Raji (cell line): ENCODE measurements around the gene TTC16.

ENCODE experiments used
- POLR2A ChIP-seq: IDR thresholded peaks from 2 replicates; pipeline ENCODE4 v1.6.1; 2011; ENCODE audit warnings: low read depth, low read length, control low read depth; ENCODE audit not compliant: insufficient read depth

The TTC16 gene

DNA sequence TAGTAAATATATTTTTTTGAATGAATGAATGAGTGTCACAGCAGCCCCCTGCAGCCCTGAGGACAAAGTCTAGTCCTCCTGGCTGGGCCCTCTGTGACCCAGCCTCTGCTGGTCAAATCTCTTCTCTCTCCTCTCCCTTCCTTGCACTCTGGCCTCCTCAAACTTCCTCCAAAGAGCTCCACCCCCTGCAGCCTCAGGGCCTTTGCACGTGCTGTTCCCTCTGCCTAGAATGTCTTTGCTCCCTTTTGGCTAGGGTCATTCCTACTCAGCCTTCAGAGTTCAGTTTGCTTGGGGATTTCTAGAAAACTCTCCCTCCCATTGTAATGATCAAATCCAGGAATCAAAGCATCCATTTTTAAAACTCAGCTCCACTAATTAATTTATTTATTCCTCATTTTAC is 49.5 kb downstream of the TTC16 start:
- TF ChIP-seq POLR2A: no peak

DNA sequence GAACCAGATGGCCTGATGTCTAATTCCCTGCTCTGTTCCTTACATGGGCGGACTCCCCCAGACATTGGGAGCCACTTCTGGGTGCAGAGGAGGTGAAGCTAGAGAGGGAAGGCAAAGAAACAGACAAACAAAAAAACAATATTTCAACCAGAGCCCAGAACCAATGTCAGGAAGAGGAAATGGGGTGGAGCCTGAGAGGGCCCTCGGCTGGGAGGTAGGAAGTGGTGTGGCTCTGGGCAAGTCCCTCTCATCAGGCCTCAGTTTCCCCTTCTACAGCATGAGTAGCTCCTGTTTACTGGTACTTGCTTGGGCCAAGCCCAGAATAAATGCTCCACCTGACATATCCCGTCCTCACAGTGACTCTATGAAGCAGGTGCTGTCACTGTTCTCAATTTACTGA is 51.5 kb downstream of the TTC16 start:
- TF ChIP-seq POLR2A: no peak

DNA sequence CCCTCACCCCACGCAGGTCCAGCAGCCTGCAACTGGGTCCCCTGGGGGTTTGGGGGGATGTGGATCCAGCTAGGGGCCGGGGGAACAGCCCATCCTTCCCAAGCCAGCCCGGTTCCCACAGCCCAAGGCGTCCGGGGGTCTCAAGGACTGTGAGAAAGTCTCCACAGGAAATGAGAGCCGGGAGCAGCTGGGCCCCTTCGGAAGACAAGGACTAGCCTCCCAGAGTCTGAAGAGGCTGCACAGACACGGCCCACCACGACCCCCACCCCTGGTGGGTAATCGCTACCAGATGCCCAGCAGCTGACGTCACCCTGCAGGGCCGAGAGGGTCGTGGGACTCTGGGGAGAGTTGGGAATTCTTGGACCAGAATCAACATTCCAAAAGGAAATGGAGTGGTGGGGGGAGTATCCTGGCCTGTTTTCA is 52.0 kb downstream of the TTC16 start:
- TF ChIP-seq POLR2A: no peak

DNA sequence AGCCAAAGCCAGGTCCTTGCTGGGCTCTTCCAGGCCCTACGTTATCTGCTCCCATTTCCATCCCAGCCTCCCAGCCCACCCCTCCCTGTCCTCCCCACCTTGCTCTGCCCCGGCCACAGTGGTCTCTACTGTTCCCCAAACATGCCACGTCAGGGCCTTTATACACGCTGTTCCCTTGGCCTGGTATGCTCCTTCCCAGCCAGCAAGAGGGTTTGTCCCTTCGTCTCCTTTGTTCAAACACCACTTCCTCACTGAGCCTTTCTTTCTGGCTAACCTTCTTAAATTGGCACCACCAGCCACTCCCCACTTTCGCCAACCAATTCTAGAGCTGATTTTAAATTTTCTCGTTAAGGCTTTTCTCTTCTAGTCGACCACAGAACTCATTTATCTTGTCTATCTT is 52.8 kb downstream of the TTC16 start:
- no peak for TF ChIP-seq POLR2A

DNA sequence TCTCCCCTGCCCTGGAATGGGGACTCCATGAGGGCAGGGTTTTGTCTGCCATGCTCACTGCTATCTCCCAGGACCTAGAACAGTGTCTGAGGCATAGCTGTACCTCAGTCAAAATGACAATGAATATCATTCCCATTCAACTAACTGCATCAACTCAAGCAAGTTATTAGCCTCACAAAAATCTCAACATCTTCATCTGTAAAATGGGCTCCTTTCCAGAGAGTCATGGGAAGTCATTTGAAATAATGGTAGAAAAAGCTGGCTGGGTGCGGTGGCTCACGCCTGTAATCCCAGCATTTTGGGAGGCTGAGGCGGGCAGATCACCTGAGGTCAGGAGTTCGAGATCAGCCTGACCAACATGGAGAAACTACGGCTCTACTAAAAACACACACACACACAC is 53.2 kb downstream of the TTC16 start:
- TF ChIP-seq POLR2A: no peak

DNA sequence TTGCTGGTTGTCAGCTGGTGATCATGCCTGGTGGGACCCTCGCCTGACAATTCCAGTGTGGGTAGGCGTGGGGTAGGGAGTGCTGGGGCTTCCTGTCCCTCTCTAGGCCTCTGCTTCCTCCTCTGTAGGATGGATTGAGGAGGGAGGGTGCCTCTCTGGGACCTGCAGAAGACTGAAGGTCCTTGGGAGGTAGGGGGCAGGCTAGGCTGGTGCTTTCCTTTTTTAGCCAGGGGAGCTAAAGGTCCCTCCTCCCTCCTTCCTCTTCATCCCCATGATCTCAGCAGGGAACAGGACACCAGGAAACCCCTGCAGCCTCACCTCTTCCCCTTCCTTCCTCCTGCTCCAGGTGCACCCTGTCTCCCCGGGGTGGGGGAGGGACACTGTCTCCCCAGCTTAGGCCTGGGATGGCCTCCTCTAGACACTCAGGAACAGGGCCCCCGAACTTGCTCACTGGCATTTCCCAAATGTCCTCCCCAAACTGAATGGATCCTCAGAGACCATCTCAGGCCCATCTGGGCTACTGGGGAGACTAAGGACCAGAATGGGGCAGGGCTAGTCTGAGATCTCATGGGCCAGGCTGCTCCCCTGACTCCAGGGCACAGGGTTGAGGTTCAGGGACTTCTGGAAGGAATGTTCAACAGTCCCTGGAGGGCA is 54.2 kb downstream of the TTC16 start:
- TF ChIP-seq POLR2A: no peak

DNA sequence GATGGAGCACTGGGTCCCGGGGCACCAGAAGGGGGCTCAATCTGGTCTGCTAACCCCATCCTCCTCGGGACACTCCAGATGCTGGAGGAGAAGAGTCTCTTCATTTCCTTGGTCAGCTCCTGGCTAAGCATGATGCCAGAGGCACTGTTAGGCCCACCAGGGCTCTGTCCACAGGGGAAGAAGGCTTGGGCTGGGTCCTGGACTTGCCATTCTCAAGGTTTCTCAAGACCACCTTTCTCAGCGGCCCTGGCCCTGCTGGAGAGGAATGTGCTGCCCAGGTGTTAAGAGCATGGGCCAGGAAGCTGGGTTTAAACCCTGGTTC is 54.7 kb downstream of the TTC16 start:
- no peak for TF ChIP-seq POLR2A

DNA sequence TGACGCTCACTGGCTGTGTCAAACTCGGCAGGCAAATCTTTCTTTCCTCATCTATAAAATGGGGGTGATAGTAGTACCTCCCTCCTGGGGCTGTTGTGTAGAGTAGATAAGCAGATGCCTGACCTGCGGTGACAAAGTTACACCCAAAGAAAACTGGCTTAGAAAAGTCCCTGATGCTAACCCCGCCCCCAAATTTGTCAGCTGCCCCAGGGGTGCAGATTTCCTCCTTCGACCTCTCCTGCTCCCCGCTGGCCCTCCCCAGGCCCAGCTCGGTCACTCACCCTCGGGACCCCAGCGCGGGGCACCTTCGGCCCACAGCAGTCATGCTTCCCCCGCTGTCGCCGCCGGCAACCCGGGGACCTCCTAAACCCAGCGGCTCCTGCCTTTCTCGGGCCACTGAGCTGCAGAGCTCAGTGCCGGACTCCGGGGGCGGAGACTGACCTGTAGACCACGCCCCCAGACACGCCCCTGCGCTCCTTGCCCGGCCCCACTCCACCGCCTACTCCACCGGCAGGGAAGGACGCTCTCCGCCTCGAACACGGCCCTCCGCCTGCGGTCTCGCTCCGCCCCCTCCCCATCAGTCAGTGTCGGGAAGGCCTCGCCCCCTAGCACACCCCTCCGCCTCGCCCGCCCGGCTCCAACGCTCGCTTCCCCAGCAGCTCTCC is 55.2 kb downstream of the TTC16 start:
- TF ChIP-seq POLR2A: no peak

DNA sequence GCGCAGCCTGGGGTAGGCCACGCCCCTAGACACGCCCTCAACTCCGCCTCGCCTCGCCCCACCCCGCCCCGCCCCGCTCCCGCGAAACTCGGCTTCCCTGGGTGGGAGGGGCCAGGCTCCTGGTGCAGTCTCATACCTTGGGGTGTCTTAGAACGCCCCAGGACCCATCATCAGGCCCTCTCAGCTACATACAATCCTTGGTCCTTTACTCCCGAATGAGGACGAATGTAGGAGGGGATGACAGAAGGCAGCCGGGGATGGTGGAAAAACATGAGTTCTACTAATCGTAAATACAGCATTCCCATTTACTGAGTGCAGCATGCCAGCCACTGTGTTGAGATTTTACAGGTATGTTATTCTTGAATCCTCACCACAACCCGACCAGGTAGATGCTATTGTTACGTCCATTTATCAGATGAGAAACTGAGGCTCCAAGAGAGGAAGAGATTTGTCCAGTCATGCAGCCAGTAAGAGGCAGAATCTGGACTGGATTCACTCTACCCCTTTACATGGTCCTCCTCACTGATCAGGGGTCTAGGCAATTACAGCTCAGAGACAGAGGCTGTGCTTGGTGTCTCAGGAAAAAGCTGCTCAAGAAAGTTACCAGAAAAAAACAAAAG is 55.8 kb downstream of the TTC16 start:
- no peak for TF ChIP-seq POLR2A

DNA sequence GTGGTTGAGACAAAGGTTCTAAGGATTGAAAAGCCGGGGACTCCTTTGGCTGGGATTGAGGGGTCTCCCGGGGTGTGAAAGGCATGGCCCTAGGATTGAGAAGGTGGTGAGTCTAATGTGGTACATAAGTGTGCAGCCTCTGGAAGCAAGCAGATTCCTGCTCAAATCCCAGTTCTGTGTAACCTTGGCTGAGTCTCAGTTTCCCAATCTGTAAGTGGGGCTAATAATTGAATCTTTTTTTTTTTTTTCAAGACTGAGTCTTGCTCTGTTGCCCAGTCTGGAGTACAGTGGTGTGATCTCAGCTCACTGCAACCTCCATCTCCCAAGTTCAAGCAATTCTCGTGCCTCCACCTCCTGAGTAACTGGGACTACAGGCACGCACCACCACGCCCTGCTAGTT is 56.7 kb downstream of the TTC16 start:
- TF ChIP-seq POLR2A: no peak

DNA sequence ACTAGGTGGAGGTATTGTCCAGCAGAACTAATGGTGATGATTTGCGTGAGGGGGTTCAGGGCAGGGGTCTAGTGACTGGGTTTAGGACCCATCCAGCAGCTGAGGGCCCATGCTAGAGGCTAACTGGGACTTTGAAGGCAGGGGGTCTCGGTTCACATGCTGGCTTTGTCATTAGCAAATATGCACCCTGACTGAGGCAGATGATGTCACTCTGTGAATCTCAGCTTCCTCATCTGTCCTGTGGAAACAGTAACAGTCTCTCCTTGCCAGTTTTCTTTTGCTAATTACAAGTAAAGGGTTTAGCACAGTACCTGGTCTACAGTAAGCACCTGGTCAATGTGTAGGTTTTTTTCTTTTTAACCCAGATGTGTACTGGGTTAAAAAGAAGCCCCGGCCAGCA is 57.4 kb downstream of the TTC16 start:
- no peak for TF ChIP-seq POLR2A

DNA sequence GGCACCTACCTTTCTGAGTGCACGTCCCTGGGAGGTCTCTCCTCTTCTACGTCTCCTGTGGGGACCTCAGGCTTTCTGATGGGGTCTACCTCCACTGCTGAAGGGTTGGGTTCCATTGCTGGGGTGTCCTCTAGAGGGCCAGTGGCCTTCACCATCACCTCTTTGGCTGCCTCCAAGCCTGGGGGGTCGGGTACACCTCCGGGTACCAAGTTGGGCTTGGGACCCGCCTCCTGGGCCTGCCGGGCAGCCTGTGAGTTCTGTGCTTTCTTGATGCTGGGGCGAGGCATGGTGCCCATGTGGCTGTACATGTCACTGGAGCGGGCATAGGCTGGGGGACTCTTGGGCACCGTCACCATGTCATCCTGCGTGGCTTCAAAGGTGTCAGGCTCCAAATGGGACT is 58.1 kb downstream of the TTC16 start:
- TF ChIP-seq POLR2A: no peak

DNA sequence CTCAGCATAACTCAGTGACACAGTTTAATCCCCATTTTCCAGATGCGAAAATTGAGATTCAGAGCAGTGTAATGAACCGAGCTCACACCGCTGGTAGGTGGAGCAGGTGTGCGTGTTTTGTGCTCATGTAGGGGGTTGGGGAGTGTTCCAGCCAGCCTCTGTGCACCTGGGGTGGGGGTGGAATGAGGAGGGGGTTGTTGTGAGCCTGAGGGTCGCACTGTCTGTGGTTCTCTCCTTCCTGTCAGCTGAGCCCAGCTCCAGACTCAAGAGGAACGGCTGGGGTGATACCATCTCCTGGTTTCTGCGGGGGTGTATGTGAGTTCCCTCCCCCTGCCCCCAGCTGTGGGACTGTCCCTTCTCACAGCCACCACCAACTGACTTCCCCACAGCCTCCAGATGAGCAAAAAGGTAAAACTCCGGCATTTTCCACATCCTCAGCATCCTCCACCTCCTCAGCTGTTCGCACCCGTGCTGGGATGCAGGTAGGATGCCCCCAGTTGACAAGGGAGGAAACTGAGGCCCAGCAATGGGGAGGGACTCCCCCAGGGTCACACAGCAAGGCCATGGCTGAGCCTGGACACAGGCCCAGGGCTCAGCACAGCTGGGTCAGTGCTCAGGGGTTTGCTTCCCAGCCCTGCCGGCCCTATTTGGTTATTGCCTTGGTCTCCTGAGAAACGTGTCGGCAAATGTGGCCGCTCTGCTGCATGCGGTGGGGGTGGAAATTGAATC is 60.5 kb downstream of the TTC16 start:
- peak; percentile 80 for TF ChIP-seq POLR2A

DNA sequence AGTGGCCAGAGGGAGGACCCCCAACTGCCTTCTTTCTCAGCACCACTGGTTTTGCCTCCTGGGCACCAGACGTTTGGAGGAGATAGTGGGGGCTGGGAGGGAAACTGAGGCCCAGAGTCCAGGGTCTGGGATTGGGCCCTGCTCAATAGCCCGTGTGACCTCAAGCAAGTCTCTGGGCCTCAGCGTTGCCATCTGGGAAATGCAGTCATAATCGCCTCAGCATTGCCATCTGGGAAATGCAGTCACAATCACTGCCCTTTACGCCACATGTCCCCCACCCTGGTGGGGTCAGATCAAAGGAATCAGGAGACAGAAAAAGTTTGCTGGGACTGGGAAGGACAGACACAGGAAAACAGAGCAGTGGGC is 61.0 kb downstream of the TTC16 start:
- TF ChIP-seq POLR2A: no peak; the same call in 1 of the 2 replicates

DNA sequence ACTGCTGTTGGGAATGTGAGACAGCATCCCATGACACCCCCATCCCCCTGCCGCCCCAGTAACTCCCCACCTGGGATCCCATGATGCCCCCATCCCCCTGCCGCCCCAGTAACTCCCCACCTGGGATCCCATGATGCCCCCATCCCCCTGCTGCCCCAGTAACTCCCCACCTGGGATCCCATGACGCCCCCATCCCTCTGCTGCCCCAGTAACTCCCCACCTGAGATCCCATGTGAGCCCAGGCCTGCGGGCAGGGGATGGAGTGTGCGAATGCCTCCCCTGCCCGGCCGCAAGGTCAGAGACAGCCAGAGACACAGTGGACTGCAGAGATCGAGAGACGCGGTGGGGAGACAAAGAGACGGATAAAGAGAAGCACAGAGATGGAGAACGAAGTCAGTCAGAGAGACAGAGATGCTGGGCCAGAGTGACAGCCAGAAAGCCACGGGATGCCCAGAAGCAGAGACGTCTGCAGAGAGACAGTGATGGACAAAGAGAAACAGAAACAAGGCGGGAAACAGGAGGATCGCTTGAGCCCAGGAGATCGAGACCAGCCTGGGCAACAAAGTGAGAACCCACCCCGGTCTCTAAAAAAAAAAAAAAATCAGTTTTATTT is 61.6 kb downstream of the TTC16 start:
- TF ChIP-seq POLR2A: no peak
